H1 (cell line): ENCODE data around the gene OVCA2. TPM values are rescaled to one million over a fixed set of nuclear protein-coding genes. Genes with fewer than 3 reads are reported as not detected.

Experiments
- RFX5 ChIP-seq: IDR thresholded peaks from 2 replicates; pipeline ENCODE4 v1.6.1; 2011; ENCODE audit warnings: low read depth, low read length, improper control_type of control experiment, borderline replicate concordance
- polyA plus RNA-seq, 7 experiments: library from polyadenylated mRNA; depleted of rRNA in 3 of 7; stranded (reverse) in 5 of 7; unstranded in 2 of 7; fragments of >200 nt in 5 of 7; fragments of 200-250 nt in 2 of 7; gene quantifications; 1 replicate in 5 of 7; 2 replicates in 1 of 7; 4 replicates in 1 of 7; pipeline versions ENCODE4 v1.2.1 to v1.2.3, GENCODE V29; 2011 to 2013; ENCODE audit warnings: missing spikeins in 2 of 7, mixed read lengths in 2 of 7
- total RNA-seq: library from RNA; stranded (reverse); fragmentation: NEBNext Ultra II Directional; extraction: Animal tissue kit (Norgen Biotek cat#: 25700); gene quantifications from 2 replicates; pipeline ENCODE4 v1.2.1, GENCODE V29; 2021

OVCA2 gene
- total and polyA plus RNA-seq, 2 of the 8 experiments (the other 6 are each of a cell fraction or from before 2014, with no cell fraction given): 15.3 to 37.0 TPM

DNA sequence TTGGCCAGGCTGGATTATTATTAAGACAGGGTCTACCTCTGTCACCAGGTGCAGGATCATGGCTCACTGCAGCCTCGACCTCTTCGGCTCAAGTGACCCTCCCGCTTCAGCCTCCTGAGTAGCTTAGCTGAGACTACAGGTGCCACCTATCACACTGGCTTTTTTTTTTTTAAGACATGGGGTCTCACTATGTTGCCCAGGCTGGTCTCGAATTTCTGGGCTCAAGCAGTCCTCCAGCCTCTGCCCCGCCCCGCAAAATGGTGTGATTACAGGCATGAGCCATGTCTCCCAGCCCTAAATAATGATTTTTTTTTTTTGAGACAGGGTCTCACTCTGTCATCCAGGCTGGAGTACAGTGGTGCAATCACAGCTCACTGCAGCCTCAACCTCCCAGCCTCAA is 5.8 kb downstream of the OVCA2 start (continued):
- no peak for TF ChIP-seq RFX5
